ENCODE measurements around the gene PURB.
"Not testable (repeated sequence)": the region's sequence is repeated elsewhere in the genome, so short reads cannot be mapped to it uniquely, and the experiment has no call there.

Gene PURB

GRCh38 chr7:44881066-44881600, 4.2 kb downstream of the PURB start:
- TF ChIP-seq CTCF (conservative IDR thresholded peaks at IDR 0.05): no peak

GRCh38 chr7:44880317-44881018, 4.9 kb downstream of the PURB start:
- no peak for TF ChIP-seq CTCF (conservative IDR thresholded peaks at IDR 0.05)
- no peak overlapping the region for H3K27ac ChIP-seq

More at GRCh38 chr7:44881066-44881600, 4.2 kb downstream of the PURB start:
- H3K27ac ChIP-seq: no peak overlapping the region

GRCh38 chr7:44876393-44876792, 8.9 kb downstream of the PURB start:
- H3K27ac ChIP-seq: no peak overlapping the region
- no peak for TF ChIP-seq CTCF (conservative IDR thresholded peaks at IDR 0.05)

GRCh38 chr7:44875241-44875640, 10.1 kb downstream of the PURB start:
- H3K27ac ChIP-seq: no peak overlapping the region

GRCh38 chr7:44872787-44873186, 12.5 kb downstream of the PURB start:
- TF ChIP-seq CTCF (conservative IDR thresholded peaks at IDR 0.05): no peak
- H3K27ac ChIP-seq: no peak overlapping the region

More at GRCh38 chr7:44875241-44875640, 10.1 kb downstream of the PURB start:
- no peak for TF ChIP-seq CTCF (conservative IDR thresholded peaks at IDR 0.05)

GRCh38 chr7:44871918-44872317, 13.4 kb downstream of the PURB start:
- not testable (repeated sequence) for H3K27ac ChIP-seq

- not testable (repeated sequence) for H3K27ac ChIP-seq
Observed at GRCh38 chr7:44870780-44871179, 14.6 kb downstream of the PURB start.

- not testable (repeated sequence) for H3K27ac ChIP-seq
Observed at GRCh38 chr7:44870336-44870735, 15.0 kb downstream of the PURB start.

- no peak for TF ChIP-seq CTCF (conservative IDR thresholded peaks at IDR 0.05)
- H3K27ac ChIP-seq: no peak overlapping the region
Observed at GRCh38 chr7:44867073-44867995, 18.0 kb downstream of the PURB start.

- not testable (repeated sequence) for H3K27ac ChIP-seq
Observed at GRCh38 chr7:44861949-44862348, 23.4 kb downstream of the PURB start.
